Left colon (tissue), 2 donors: ENCODE results near the gene GNAZ. TPM values are rescaled to one million over a fixed set of nuclear protein-coding genes. Genes with fewer than 3 reads are reported as not detected.
"Not testable (repeated sequence)": the region's sequence is repeated elsewhere in the genome, so short reads cannot be mapped to it uniquely, and the experiment has no call there.

Experiments
- ATAC-seq: fragments of 200-7000 bp; cut with Tn5 transposase; one replicate; pipeline ENCODE4 v1.9.1; 2020; ENCODE audit warnings: mild to moderate bottlenecking, moderate library complexity
- DNase-seq, 2 donors: peaks; one replicate each; pipeline ENCODE4 v3.0.0-alpha.2; 2020
- intact Hi-C, 2 donors: fragments of 100-400 bp; cut with DNase I in 1 of 2; cut with micrococcal nuclease in 1 of 2; formaldehyde crosslinking; loops; one replicate each; pipeline versions ENCODE4 v1.11.2 to v1.14.0; 2022; cut with DNase I, micrococcal nuclease
- total RNA-seq, 2 donors: library from RNA; stranded (reverse); fragmentation: NEBNext Ultra II Directional; extraction: Animal tissue kit (Norgen Biotek cat#: 25700); gene quantifications; one replicate each; pipeline ENCODE4 v1.2.1, GENCODE V29; 2021
- donor health status: DM: no; HTN: no; CAD: no.
- donor health status: DM: yes; HTN: yes; CAD: no.

GNAZ gene
- total RNA-seq, 2 donors from 2014 or later, result 1.0 to 2.9 TPM

- intact Hi-C loops, result no loop called here
- DNase-seq (no peak), ATAC-seq (no peak)
Measured at GRCh38 chr22:23038334-23038642, 32.0 kb upstream of the GNAZ start.

DNA sequence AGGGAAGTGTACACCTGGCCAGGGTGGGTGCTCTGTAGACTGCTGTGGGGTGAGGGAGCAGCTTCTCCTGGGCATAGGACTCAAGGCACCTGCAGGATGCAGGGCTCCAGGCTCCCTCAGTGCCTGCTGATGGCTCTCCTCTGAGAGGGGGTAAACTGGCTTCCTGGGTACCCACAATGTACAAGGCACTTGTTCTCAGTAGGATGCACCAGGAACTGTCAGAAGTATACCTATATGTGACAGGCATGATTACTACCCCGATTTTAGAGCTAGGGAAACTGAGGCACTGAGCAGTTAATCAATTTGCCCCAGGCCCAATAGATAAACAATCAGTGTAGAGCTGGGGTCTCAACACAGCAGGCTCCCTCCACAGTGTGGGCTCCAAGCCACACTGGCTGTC, 31.4 kb upstream of the GNAZ start:
- intact Hi-C loops, result no loop called here
- ATAC-seq (no peak), DNase-seq (no peak)

GRCh38 chr22:23042179-23042578, 28.1 kb upstream of the GNAZ start:
- DNase-seq, result no peak
- ATAC-seq, result no peak
- intact Hi-C loops, result no loop called here

GRCh38 chr22:23044570-23044969, 25.7 kb upstream of the GNAZ start:
- no peak for DNase-seq
- ATAC-seq, result no peak
- intact Hi-C loops, result no loop called here

DNA sequence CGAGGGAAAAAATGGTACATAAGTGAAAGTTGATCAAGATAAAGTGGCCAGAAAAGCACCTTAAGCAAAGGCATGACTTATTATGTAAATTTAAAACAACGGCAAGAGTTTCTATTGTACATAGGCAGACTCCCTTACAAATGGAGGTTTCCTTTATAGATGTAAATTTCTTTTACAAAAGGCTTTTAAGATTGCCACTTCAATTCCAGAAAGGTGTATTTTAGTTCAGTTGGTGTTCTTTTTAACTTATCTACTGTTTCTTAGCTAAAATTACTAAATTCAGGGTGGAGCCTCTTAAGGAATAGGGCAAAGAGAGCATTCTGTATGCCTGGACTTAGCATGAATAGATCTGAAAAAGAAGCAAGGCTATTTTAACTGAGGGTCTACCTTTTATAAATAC, 24.9 kb upstream of the GNAZ start:
- ATAC-seq (no peak), DNase-seq (no peak)
- intact Hi-C loops, result no loop called here

GRCh38 chr22:23047265-23047664, 23.1 kb upstream of the GNAZ start:
- intact Hi-C loops, result no loop called here
- DNase-seq (no peak), ATAC-seq (no peak)

- DNase-seq, result no peak
- intact Hi-C loops, result no loop called here
- no peak for ATAC-seq
Measured at GRCh38 chr22:23047742-23048141, 22.6 kb upstream of the GNAZ start.

DNA sequence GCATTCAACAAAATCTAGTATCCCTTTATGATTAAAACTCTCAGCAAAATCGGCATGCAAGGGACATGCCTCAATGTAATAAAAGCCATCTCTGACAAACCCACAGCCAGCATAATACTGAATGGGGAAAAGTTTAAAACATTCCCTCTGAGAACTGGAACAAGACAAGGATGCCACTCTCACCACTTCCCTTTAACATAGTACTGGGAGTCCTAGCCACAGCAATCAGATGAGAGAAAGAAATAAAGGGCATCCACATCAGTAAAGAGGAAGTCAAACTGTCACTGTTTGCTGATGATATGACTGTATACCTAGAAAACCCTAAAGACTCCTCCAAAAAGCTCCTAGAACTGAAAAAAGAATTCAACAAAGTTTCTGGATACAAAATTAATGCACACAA, 19.8 kb upstream of the GNAZ start:
- ATAC-seq, DNase-seq, intact Hi-C loops: not testable (repeated sequence)

- DNase-seq (no peak), ATAC-seq (no peak)
Measured at GRCh38 chr22:23053051-23053707, 17.1 kb upstream of the GNAZ start.

GRCh38 chr22:23053912-23054530, 16.3 kb upstream of the GNAZ start:
- ATAC-seq, result no peak
- no peak for DNase-seq
- intact Hi-C loops, result no loop called here

More at GRCh38 chr22:23053051-23053707, 17.1 kb upstream of the GNAZ start:
- intact Hi-C loops, result no loop called here

DNA sequence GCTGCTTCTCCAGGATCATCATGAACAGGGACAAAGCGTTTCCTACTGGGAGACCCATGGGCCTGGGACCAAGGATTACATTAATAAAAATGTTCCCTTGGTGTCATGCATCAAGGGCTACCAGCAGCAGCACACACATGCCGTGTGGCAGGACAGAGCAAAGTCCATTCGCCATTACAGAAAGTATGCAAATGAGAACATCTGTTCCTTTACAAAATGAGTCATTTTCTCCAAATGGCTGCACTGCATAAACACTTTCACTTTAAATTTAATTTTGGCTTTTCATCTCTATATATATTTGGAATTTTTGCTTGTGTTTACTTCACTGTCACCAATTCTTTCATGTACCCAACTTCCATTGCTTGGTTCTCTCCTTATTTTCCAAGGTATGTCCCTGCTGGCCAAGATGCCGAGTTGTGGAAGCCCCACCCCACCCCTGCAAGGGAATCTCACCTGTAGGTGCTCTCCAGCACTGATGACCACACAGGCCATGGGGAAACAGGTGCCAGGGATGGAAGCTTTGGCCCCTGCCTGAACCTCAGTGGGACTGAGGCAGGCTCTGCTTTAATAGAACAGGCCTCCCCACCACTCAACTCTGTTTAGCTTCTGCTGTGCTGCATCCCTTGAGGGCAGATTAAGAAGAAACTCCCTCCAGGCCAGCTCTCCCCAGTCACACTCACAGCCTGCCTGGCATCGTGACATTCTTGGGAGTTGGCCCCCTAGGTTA, 15.6 kb upstream of the GNAZ start:
- ATAC-seq (peak; percentile 50), DNase-seq (peak in 1 of 2 donors; percentile 19)
- intact Hi-C loops, result no loop called here

DNA sequence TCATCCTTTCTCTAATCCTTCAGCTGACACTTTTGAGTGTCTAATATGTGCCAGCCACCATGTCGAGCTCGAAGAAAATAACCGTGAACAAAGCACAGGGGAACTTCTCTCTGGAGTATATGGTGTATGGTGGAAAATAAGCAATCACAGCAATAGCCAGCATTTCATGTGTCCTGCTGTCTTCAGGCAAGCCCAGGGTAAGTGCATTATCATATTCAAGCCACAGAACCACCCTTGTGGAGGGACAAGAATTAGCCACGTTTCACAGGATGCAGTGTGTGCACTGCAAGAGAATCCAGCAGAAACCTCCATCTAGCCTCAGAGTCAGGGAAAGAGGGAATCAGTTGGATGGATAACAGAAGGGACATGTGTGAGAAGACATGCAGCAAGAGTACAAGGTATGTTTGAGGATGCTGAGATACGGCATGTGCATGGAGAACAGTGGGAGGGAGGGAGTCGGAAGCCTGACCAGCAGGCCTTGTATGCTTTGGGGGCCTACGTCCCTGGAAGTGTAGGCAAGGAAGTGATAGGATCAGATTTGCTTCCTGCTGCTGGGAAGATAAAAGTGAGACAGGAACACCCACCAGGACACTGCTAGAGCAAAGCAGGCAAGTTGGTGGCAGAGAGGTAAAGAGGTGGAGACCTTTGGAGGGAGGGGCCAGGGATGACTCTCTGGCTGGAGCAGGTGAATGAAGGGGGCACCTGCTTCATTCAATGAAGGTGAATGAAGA, 14.7 kb upstream of the GNAZ start:
- intact Hi-C loops, result no loop called here
- DNase-seq (no peak), ATAC-seq (no peak)

GRCh38 chr22:23057331-23057730, 13.0 kb upstream of the GNAZ start:
- intact Hi-C loops, result no loop called here
- DNase-seq (no peak), ATAC-seq (no peak)

GRCh38 chr22:23058063-23058462, 12.3 kb upstream of the GNAZ start:
- intact Hi-C loops, result no loop called here
- ATAC-seq (no peak), DNase-seq (no peak)

GRCh38 chr22:23058481-23059283, 11.6 kb upstream of the GNAZ start:
- DNase-seq, result peak in 1 of 2 donors; percentile 17

GRCh38 chr22:23059284-23059948, 10.9 kb upstream of the GNAZ start:
- DNase-seq, result no peak
- ATAC-seq, result no peak
- intact Hi-C loops, result no loop called here

More at GRCh38 chr22:23058481-23059283, 11.6 kb upstream of the GNAZ start:
- intact Hi-C loops, result no loop called here
- no peak for ATAC-seq

DNA sequence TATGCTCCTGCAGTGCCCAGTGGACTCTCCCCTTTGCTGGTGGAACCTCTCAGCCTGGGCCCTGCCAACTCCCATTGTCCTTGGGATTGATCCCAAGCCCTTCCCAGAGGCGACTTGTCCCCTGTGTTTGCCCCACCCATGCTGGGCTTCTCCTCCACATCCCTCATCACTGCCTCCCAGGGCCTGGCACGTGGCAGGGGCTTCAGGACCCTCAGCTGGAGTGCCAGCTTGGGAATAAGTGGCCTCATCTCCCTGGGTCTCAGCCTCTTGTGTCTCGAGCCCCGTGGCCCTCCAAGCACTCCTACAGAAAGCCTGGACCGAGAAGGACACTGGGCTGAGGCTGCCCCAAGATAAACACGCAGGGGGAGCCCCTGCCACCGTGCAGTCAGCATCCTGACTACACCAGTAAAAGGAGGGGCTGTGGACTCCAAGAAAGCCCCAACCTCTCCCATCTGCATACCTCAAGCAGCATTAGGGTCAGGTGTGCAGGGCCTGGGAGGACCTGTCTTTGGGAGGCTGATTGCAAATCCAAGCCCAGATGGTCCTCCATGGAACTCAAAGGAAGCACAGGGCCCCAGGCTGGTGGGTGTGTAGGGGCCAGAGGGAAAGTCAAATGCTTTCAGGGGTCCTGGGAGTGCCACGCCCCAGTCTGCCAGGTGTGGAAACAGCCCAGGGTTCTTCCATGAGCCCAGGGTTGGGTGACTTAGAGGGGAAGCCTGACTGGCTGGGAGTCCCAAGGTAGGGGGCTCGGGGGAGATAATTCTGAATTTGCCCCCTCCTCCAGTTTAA, 9.5 kb upstream of the GNAZ start:
- DNase-seq, result peak in 1 of 2 donors; percentile 16
- ATAC-seq, result no peak
- intact Hi-C loops, result no loop called here
